Measurements from ENCODE around the gene ACAN. TPM values are rescaled to one million over a fixed set of nuclear protein-coding genes. Genes with fewer than 3 reads are reported as not detected.

Gene ACAN
- total and polyA plus RNA-seq, 2 of the 8 experiments (the other 6 are each of a cell fraction or from before 2014, with no cell fraction given), result 0.71 to 0.73 TPM

DNA sequence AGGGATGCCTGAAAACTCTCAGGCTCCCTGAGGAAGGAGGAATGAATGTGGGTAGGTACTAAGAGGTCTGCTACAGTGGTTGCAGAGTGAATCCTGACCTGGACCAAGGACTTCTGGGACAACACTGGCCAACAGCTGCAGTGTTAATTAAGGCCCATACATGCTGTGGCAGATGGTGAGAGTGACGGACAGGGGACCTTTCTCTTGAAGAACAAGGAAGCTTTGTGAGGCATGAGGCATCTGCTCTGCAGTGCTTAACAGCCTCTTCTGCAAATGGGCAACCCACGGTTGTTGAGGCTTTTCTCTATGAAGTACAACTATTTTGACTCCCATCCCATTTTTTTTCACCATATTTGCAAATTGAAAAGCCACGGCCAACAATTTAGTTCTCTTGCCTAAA is 26.6 kb upstream of the ACAN start:
- Histone ChIP-seq H3K79me2 (ENCODE audit: control insufficient read depth in 1 of 2, insufficient read depth in 2 of 2, low read length in 2 of 2) (no peaks in the 10 kb centered on the region), H2BK5ac (ENCODE audit: low read depth, low read length) (no peak overlapping the region), H3K4ac (replicated peaks; ENCODE audit: insufficient read length, low read depth, low read length) (no peak overlapping the region), H3K4me1 (replicated peaks in 1 of 4; ENCODE audit: control insufficient read depth in 3 of 4, insufficient read depth in 4 of 4, low read length in 3 of 4) (no peaks in the 10 kb centered on the region), H3K9me3 (ENCODE audit: insufficient read depth in 2 of 2, low read depth in 1 of 2, low read length in 1 of 2) (no peaks in the 10 kb centered on the region), H3K27ac (ENCODE audit: low read depth, low read length) (no peak overlapping the region), H2BK15ac (ENCODE audit: low read length) (no peak overlapping the region), H4K20me1 (replicated peaks in 1 of 2; ENCODE audit: control insufficient read depth in 1 of 2, insufficient read depth in 2 of 2, low read length in 2 of 2) (no peaks in the 10 kb centered on the region), H3K14ac (ENCODE audit: insufficient read length) (no peak overlapping the region), H4K5ac (ENCODE audit: insufficient read length, low read depth, low read length) (no peak overlapping the region), H3K56ac (replicated peaks; ENCODE audit: insufficient read length, low read depth, low read length) (no peak overlapping the region), H2BK12ac (ENCODE audit: low read depth, low read length) (no peak overlapping the region), H2AK5ac (ENCODE audit: low read depth, low read length) (no peak overlapping the region), H3K23me2 (ENCODE audit: low read depth, low read length) (no peaks in the 10 kb centered on the region), H3K4me2 (ENCODE audit: insufficient read depth in 1 of 2, low read depth in 2 of 2, low read length in 2 of 2) (no peak overlapping the region), H3K36me3 (ENCODE audit: control insufficient read depth in 2 of 4, insufficient read depth in 4 of 4, low read length in 3 of 4) (no peaks in the 10 kb centered on the region), H4K91ac (replicated peaks; ENCODE audit: insufficient read length, low read length) (no peak overlapping the region), H3K23ac (ENCODE audit: insufficient read length) (no peak overlapping the region), H3K79me1 (ENCODE audit: low read depth, low read length) (no peaks in the 10 kb centered on the region), H3K18ac (ENCODE audit: extremely low read depth, low read length) (no peak overlapping the region), H3K4me3 (ENCODE audit: extremely low read depth in 1 of 4, insufficient read depth in 2 of 4, low read depth in 3 of 4, low read length in 4 of 4) (no peak overlapping the region), H3K27me3 (replicated peaks in 1 of 4; ENCODE audit: control insufficient read depth in 3 of 4, extremely low read depth in 1 of 4, insufficient read depth in 3 of 4, low read length in 3 of 4) (no peaks in the 10 kb centered on the region), H2BK120ac (replicated peaks; ENCODE audit: low read depth, low read length) (no peak overlapping the region), H2AFZ (ENCODE audit: low read length) (no peak overlapping the region), H3K9ac (replicated peaks in 1 of 4; ENCODE audit: extremely low read depth in 1 of 4, low read depth in 3 of 4, low read length in 3 of 4) (no peak overlapping the region), H4K8ac (ENCODE audit: extremely low read depth, insufficient read depth, low read length) (no peak overlapping the region), H2BK20ac (ENCODE audit: low read length) (no peak overlapping the region)
- 82% methylated on average over 3 of the region's 3 CpGs; no CpG with 5 or more reads in 1 of the 2 experiments for WGBS, 2 experiments (ENCODE audit: extremely low coverage in 1 of 2, insufficient coverage in 1 of 2, insufficient read length in 1 of 2, insufficient replicate concordance in 2 of 2, low coverage in 1 of 2, low lambda C conversion rate in 2 of 2, missing lambda C conversion rate in 1 of 2)
- CTCF ChIA-PET (ENCODE audit: partially characterized antibody), result no interaction called here
- POLR2A ChIA-PET (ENCODE audit: partially characterized antibody), result no interaction called here
- no peak for FAIRE-seq
- no peak for DNase-seq (ENCODE audit: low read depth in 1 of 2, low spot score in 2 of 2)
- no peak for TF ChIP-seq SAP30 (IDR thresholded peaks at IDR 0.05; ENCODE audit: insufficient read depth, insufficient replicate concordance, low read length)
- TF ChIP-seq CREB1 (IDR thresholded peaks at IDR 0.05), result no peak
- no peak for TF ChIP-seq HDAC2 (IDR thresholded peaks at IDR 0.05; ENCODE audit: borderline replicate concordance in 1 of 2, low read depth in 2 of 2, low read length in 2 of 2)
- TF ChIP-seq ZNF274 (IDR thresholded peaks at IDR 0.05; ENCODE audit: borderline replicate concordance, extremely low read depth, low read length), result no peak
- no peak for TF ChIP-seq TCF12 (IDR thresholded peaks at IDR 0.05; ENCODE audit: low read depth, low read length)
- no peak for TF ChIP-seq HDAC6 (IDR thresholded peaks at IDR 0.05; ENCODE audit: low read depth, low read length)
- TF ChIP-seq SP2 (IDR thresholded peaks at IDR 0.05; ENCODE audit: low read length), result no peak
- no peak for TF ChIP-seq MAFK (IDR thresholded peaks at IDR 0.05; ENCODE audit: low read depth, low read length)
- no peak for TF ChIP-seq NANOG (IDR thresholded peaks at IDR 0.05; ENCODE audit: insufficient read depth, low read depth, low read length, poor library complexity, severe bottlenecking)
- TF ChIP-seq BCL11A (IDR thresholded peaks at IDR 0.05; ENCODE audit: low read depth in 2 of 2, low read length in 2 of 2), result no peak
- no peak for TF ChIP-seq NRF1 (IDR thresholded peaks at IDR 0.05; ENCODE audit: low read depth, low read length)
- TF ChIP-seq RNF2 (IDR thresholded peaks at IDR 0.05; ENCODE audit: borderline replicate concordance, low read depth, low read length, missing control alignments, poor library complexity, severe bottlenecking), result no peak
- TF ChIP-seq YY1 (IDR thresholded peaks at IDR 0.05; ENCODE audit: low read depth, low read length), result no peak
